Calu3 (cell line): ENCODE data around the gene LAMC3. TPM values are rescaled to one million over a fixed set of nuclear protein-coding genes. Genes with fewer than 3 reads are reported as not detected.

Experiments
- BruUV-seq: library from RNA; stranded (reverse); fragments of 400-500 nt; replicated peaks from 2 replicates; lab custom pipeline; 2021; lab: Mats Ljungman, UMichigan
- CTCF ChIA-PET: fragments of 300-600 bp; sonication (Branson Sonifier 250); formaldehyde crosslinking; loops from one replicate; lab custom pipeline; 2022; ENCODE audit warnings: antibody characterized with exemption; lab: Charles Lee
- DNase-seq: peaks from one replicate; pipeline ENCODE4 v3.0.0; 2022
- H3K27ac Mint-ChIP-seq: one replicate; pipeline ENCODE4 v1.8.0; 2022; ENCODE audit warnings: mixed read lengths; ENCODE audit not compliant: unreplicated experiment
- H3K27me3 Mint-ChIP-seq: one replicate; pipeline ENCODE4 v1.8.0; 2022; ENCODE audit warnings: mixed read lengths; ENCODE audit not compliant: unreplicated experiment
- H3K36me3 Mint-ChIP-seq: one replicate; pipeline ENCODE4 v1.8.0; 2022; ENCODE audit warnings: mild to moderate bottlenecking, moderate library complexity, mixed read lengths; ENCODE audit not compliant: insufficient read depth, unreplicated experiment
- H3K4me1 Mint-ChIP-seq: one replicate; pipeline ENCODE4 v1.8.0; 2022; ENCODE audit warnings: mild to moderate bottlenecking, low read depth, mixed read lengths; ENCODE audit not compliant: unreplicated experiment
- H3K4me3 Mint-ChIP-seq: one replicate; pipeline ENCODE4 v1.8.0; 2022; ENCODE audit warnings: mild to moderate bottlenecking, low read depth, moderate library complexity, mixed read lengths; ENCODE audit not compliant: unreplicated experiment
- H3K9me3 Mint-ChIP-seq: one replicate; pipeline ENCODE4 v1.8.0; 2022; ENCODE audit warnings: low read depth, mixed read lengths; ENCODE audit not compliant: unreplicated experiment
- CTCF ChIP-seq: fragments of 200-600 bp; IDR thresholded peaks from one replicate; pipeline ENCODE4 v1.8.0; 2022; ENCODE audit warnings: antibody characterized with exemption; ENCODE audit not compliant: unreplicated experiment
- intact Hi-C: fragments of 100-400 bp; cut with micrococcal nuclease; formaldehyde crosslinking; loops from one replicate; pipeline ENCODE4 v1.10.0; 2022; ENCODE audit not compliant: unreplicated experiment
- total RNA-seq: library from RNA; stranded (reverse); gene quantifications from 2 replicates; pipeline ENCODE4 v1.2.3, GENCODE V29; 2022

LAMC3 gene
- total RNA-seq, 1 experiment from 2014 or later, result not detected

GRCh38 chr9:131103535-131103934 is 94.6 kb downstream of the LAMC3 start:
- CTCF ChIA-PET, result no interaction called here

GRCh38 chr9:131104016-131104740 is 95.2 kb downstream of the LAMC3 start:
- Mint-ChIP-seq H3K36me3 (peaks cover 5% of the 10 kb centered on the region), H3K4me3 (no peak overlapping the region)
- no peak for DNase-seq

More at GRCh38 chr9:131103535-131103934, 94.6 kb downstream of the LAMC3 start:
- TF ChIP-seq CTCF, result no peak
- BruUV-seq, result no TSS peak
- Mint-ChIP-seq H3K27me3 (no peaks in the 10 kb centered on the region), H3K9me3 (no peaks in the 10 kb centered on the region), H3K4me3 (no peak overlapping the region), H3K4me1 (no peaks in the 10 kb centered on the region), H3K27ac (no peak overlapping the region), H3K36me3 (peaks cover 5% of the 10 kb centered on the region)
- intact Hi-C loops, result no loop called here
- DNase-seq, result no peak

GRCh38 chr9:131105952-131106351 is 97.0 kb downstream of the LAMC3 start:
- no peak for TF ChIP-seq CTCF
- H3K9me3 Mint-ChIP-seq, result no peaks in the 10 kb centered on the region
- peaks cover 5% of the 10 kb centered on the region for H3K36me3 Mint-ChIP-seq
- no peak overlapping the region for H3K27ac Mint-ChIP-seq
- H3K27me3 Mint-ChIP-seq, result no peaks in the 10 kb centered on the region
- CTCF ChIA-PET, result interaction anchor here (0.6 kb wide), 1 partner anchor 16 kb away, joined by 3 read pairs; no protein-coding TSS in a partner anchor
- no TSS peak for BruUV-seq
- no peak for DNase-seq
- H3K4me3 Mint-ChIP-seq, result no peak overlapping the region
- no peaks in the 10 kb centered on the region for H3K4me1 Mint-ChIP-seq
- intact Hi-C loops, result no loop called here

More at GRCh38 chr9:131104016-131104740, 95.2 kb downstream of the LAMC3 start:
- no TSS peak for BruUV-seq
- intact Hi-C loops, result no loop called here
- CTCF ChIA-PET, result no interaction called here
- H3K27ac Mint-ChIP-seq, result no peak overlapping the region
- H3K27me3 Mint-ChIP-seq, result no peaks in the 10 kb centered on the region
- TF ChIP-seq CTCF, result no peak
- no peaks in the 10 kb centered on the region for H3K9me3 Mint-ChIP-seq
- no peaks in the 10 kb centered on the region for H3K4me1 Mint-ChIP-seq

- no TSS peak for BruUV-seq
- intact Hi-C loops, result no loop called here
- no peaks in the 10 kb centered on the region for H3K9me3 Mint-ChIP-seq
- H3K36me3 Mint-ChIP-seq, result peaks cover 5% of the 10 kb centered on the region
- H3K27me3 Mint-ChIP-seq, result no peaks in the 10 kb centered on the region
- TF ChIP-seq CTCF, result no peak
- no peak overlapping the region for H3K4me3 Mint-ChIP-seq
- CTCF ChIA-PET, result interaction anchor here (0.7 kb wide), 1 partner anchor 340 kb away, joined by 15 read pairs; no protein-coding TSS in a partner anchor
- no peak for DNase-seq
- no peak overlapping the region for H3K27ac Mint-ChIP-seq
- H3K4me1 Mint-ChIP-seq, result no peaks in the 10 kb centered on the region
Measured at GRCh38 chr9:131107760-131108159, 98.8 kb downstream of the LAMC3 start.
